Osteoblast (primary cell): Measurements from ENCODE around the gene MRPL36. TPM values are rescaled to one million over a fixed set of nuclear protein-coding genes. Genes with fewer than 3 reads are reported as not detected.
"Not testable (repeated sequence)": the region's sequence is repeated elsewhere in the genome, so short reads cannot be mapped to it uniquely, and the experiment has no call there.

ENCODE experiments used
- DNase-seq: peaks from one replicate; pipeline ENCODE4 v3.0.0; 2011; ENCODE audit warnings: low spot score, mixed read lengths; ENCODE audit not compliant: insufficient read length; ENCODE audit errors: missing footprints
- H2AFZ ChIP-seq: 2 replicates; pipeline ENCODE4 v1.6.0; 2011; ENCODE audit warnings: mild to moderate bottlenecking, low read length
- H3K27ac ChIP-seq: 2 replicates; pipeline ENCODE4 v1.5.1; 2011; ENCODE audit warnings: mild to moderate bottlenecking, low read depth, low read length, moderate library complexity
- H3K27me3 ChIP-seq: 2 replicates; pipeline ENCODE4 v1.6.0; 2012; ENCODE audit warnings: mild to moderate bottlenecking, control low read depth, inconsistent platforms, low read length, moderate library complexity; ENCODE audit not compliant: insufficient read depth
- H3K36me3 ChIP-seq: 2 replicates; pipeline ENCODE4 v1.5.1; 2011; ENCODE audit warnings: mild to moderate bottlenecking, low read length, control low read depth, moderate library complexity; ENCODE audit not compliant: insufficient read depth
- H3K4me1 ChIP-seq: 2 replicates; pipeline ENCODE4 v1.5.1; 2011; ENCODE audit warnings: mild to moderate bottlenecking, low read length, control low read depth, moderate library complexity; ENCODE audit not compliant: insufficient read depth
- H3K4me2 ChIP-seq: 2 replicates; pipeline ENCODE4 v1.6.0; 2011; ENCODE audit warnings: mild to moderate bottlenecking, low read length; ENCODE audit not compliant: insufficient read depth
- H3K4me3 ChIP-seq: fragments of 200-600 bp; sonication (generic); 3 replicates; pipeline ENCODE4 v1.5.1; 2012; ENCODE audit warnings: mild to moderate bottlenecking, low read length, inconsistent platforms; ENCODE audit not compliant: insufficient read depth
- H3K79me2 ChIP-seq: 2 replicates; pipeline ENCODE4 v1.6.0; 2012; ENCODE audit warnings: mild to moderate bottlenecking, low read length, control low read depth, inconsistent platforms; ENCODE audit not compliant: insufficient read depth
- H3K9me3 ChIP-seq: 2 replicates; pipeline ENCODE4 v1.5.1; 2011; ENCODE audit warnings: low read depth, low read length, control low read depth
- H4K20me1 ChIP-seq: 2 replicates; pipeline ENCODE4 v1.6.0; 2012; ENCODE audit warnings: mild to moderate bottlenecking, low read length, control low read depth; ENCODE audit not compliant: insufficient read depth
- CTCF ChIP-seq: IDR thresholded peaks from 2 replicates; pipeline ENCODE4 v1.5.1; 2011; ENCODE audit warnings: mild to moderate bottlenecking, low read depth, low read length, moderate library complexity; ENCODE audit errors: extremely low read depth
- total RNA-seq: library from RNA; depleted of rRNA; stranded (reverse); fragments of >200 nt; gene quantifications from 2 replicates; pipeline ENCODE4 v1.2.3, GENCODE V29; 2012

Gene MRPL36
- total RNA-seq, 1 donor, result 35.1 TPM

GRCh38 chr5:1845696-1846095 lies 46.1 kb upstream of the MRPL36 start:
- H3K9me3 ChIP-seq, result no peaks in the 10 kb centered on the region
- peak; percentile 46 for DNase-seq
- H3K4me1 ChIP-seq, result no peaks in the 10 kb centered on the region
- H2AFZ ChIP-seq, result no peak overlapping the region
- H3K36me3 ChIP-seq, result no peaks in the 10 kb centered on the region
- peaks cover 14% of the 10 kb centered on the region for H3K27me3 ChIP-seq
- no peak overlapping the region for H3K4me3 ChIP-seq
- H4K20me1 ChIP-seq, result no peaks in the 10 kb centered on the region
- H3K27ac ChIP-seq, result no peak overlapping the region
- H3K4me2 ChIP-seq, result no peak overlapping the region
- H3K79me2 ChIP-seq, result no peaks in the 10 kb centered on the region
- TF ChIP-seq CTCF, result no peak

GRCh38 chr5:1844708-1845436 lies 45.2 kb upstream of the MRPL36 start:
- TF ChIP-seq CTCF, result no peak
- H3K27ac ChIP-seq, result no peak overlapping the region
- H3K4me2 ChIP-seq, result no peak overlapping the region
- H2AFZ ChIP-seq, result no peak overlapping the region
- no peaks in the 10 kb centered on the region for H3K79me2 ChIP-seq
- DNase-seq, result peak; percentile 75
- H3K36me3 ChIP-seq, result no peaks in the 10 kb centered on the region
- no peaks in the 10 kb centered on the region for H3K4me1 ChIP-seq
- H4K20me1 ChIP-seq, result no peaks in the 10 kb centered on the region
- H3K27me3 ChIP-seq, result peaks cover 6% of the 10 kb centered on the region
- no peaks in the 10 kb centered on the region for H3K9me3 ChIP-seq
- no peak overlapping the region for H3K4me3 ChIP-seq

GRCh38 chr5:1843761-1844160 lies 44.1 kb upstream of the MRPL36 start:
- not testable (repeated sequence) for H3K9me3 ChIP-seq, H3K27ac ChIP-seq, H3K4me1 ChIP-seq, H3K27me3 ChIP-seq, DNase-seq, H3K36me3 ChIP-seq, H4K20me1 ChIP-seq, H2AFZ ChIP-seq, H3K4me2 ChIP-seq, H3K4me3 ChIP-seq, H3K79me2 ChIP-seq

- TF ChIP-seq CTCF, result no peak
- DNase-seq, result peak; percentile 87
- Histone ChIP-seq H3K4me2 (no peak overlapping the region), H3K27me3 (no peaks in the 10 kb centered on the region), H3K27ac (no peak overlapping the region), H3K4me1 (no peaks in the 10 kb centered on the region), H4K20me1 (no peaks in the 10 kb centered on the region), H3K4me3 (no peak overlapping the region), H3K9me3 (no peaks in the 10 kb centered on the region), H3K36me3 (no peaks in the 10 kb centered on the region), H2AFZ (no peak overlapping the region), H3K79me2 (no peaks in the 10 kb centered on the region)
Observed at GRCh38 chr5:1842004-1842819, 42.6 kb upstream of the MRPL36 start.
